OCI-LY1 (cell line): ENCODE data around the gene CHCHD4.

Source experiments
- H2AFZ ChIP-seq: fragments of 200-600 bp; sonication (generic), shearing (Covaris generic); 2 replicates; pipeline ENCODE4 v1.6.0; 2014; ENCODE audit warnings: antibody characterized with exemption, mild to moderate bottlenecking, low read length
- H3F3A ChIP-seq: fragments of 200-600 bp; sonication (generic), shearing (Covaris generic); 2 replicates; pipeline ENCODE4 v1.6.0; 2014; ENCODE audit warnings: mild to moderate bottlenecking, antibody characterized with exemption, low read length, moderate library complexity; ENCODE audit not compliant: insufficient read depth
- H3K27ac ChIP-seq: fragments of 200-600 bp; sonication (generic); 2 replicates; pipeline ENCODE4 v1.5.1; 2014; ENCODE audit warnings: low read length, mixed run types, mild to moderate bottlenecking, low read depth; ENCODE audit not compliant: poor library complexity, severe bottlenecking
- H3K27me3 ChIP-seq: fragments of 200-600 bp; sonication (generic); 2 replicates; pipeline ENCODE4 v1.6.0; 2014; ENCODE audit warnings: antibody characterized with exemption, mild to moderate bottlenecking, low read length, moderate library complexity; ENCODE audit not compliant: insufficient read depth
- H3K36me3 ChIP-seq: fragments of 200-600 bp; sonication (generic); 2 replicates; pipeline ENCODE4 v1.6.1; 2014; ENCODE audit warnings: mild to moderate bottlenecking, antibody characterized with exemption, low read length, moderate library complexity, mixed read lengths; ENCODE audit not compliant: insufficient read depth
- H3K4me1 ChIP-seq: fragments of 200-600 bp; sonication (generic); 2 replicates; pipeline ENCODE4 v1.5.1; 2014; ENCODE audit warnings: mild to moderate bottlenecking, low read length, moderate library complexity; ENCODE audit not compliant: insufficient read depth, severe bottlenecking
- H3K4me2 ChIP-seq: fragments of 200-600 bp; sonication (generic), shearing (Covaris generic); 2 replicates; pipeline ENCODE4 v1.6.1; 2014; ENCODE audit warnings: low read length
- H3K4me3 ChIP-seq: fragments of 200-600 bp; sonication (generic); 2 replicates; pipeline ENCODE4 v1.5.1; 2014; ENCODE audit warnings: low read length, low read depth, mild to moderate bottlenecking, mixed read lengths; ENCODE audit not compliant: poor library complexity, severe bottlenecking
- H3K79me2 ChIP-seq: fragments of 200-600 bp; shearing (Covaris generic); 2 replicates; pipeline ENCODE4 v1.6.1; 2016; ENCODE audit warnings: mixed run types, low read length, mixed read lengths; ENCODE audit not compliant: insufficient read depth
- H3K9ac ChIP-seq: fragments of 200-600 bp; sonication (generic), shearing (Covaris generic); 2 replicates; pipeline ENCODE4 v1.6.1; 2014; ENCODE audit warnings: mild to moderate bottlenecking, low read length, mixed read lengths
- H3K9me2 ChIP-seq: fragments of 200-600 bp; sonication (generic), shearing (Covaris generic); 2 replicates; pipeline ENCODE4 v1.6.1; 2014; ENCODE audit warnings: low read depth, mild to moderate bottlenecking, low read length, mixed read lengths
- H3K9me3 ChIP-seq: fragments of 200-600 bp; shearing (Covaris generic); 2 replicates; pipeline ENCODE4 v1.6.1; 2014; ENCODE audit warnings: low read length, mixed read lengths
- H4K20me1 ChIP-seq: fragments of 200-600 bp; sonication (generic), shearing (Covaris generic); 2 replicates; pipeline ENCODE4 v1.6.0; 2016; ENCODE audit warnings: mild to moderate bottlenecking, low read length; ENCODE audit not compliant: insufficient read depth
- CTCF ChIP-seq: fragments of 200-600 bp; sonication (generic), shearing (Covaris generic); IDR thresholded peaks from 2 replicates; pipeline ENCODE4 v1.5.1; 2017; ENCODE audit warnings: mild to moderate bottlenecking, antibody characterized with exemption, low read length, moderate library complexity, mixed read lengths
- EZH2 ChIP-seq: fragments of 200-600 bp; sonication (generic), shearing (Covaris generic); IDR thresholded peaks from 2 replicates; pipeline ENCODE4 v1.8.0; 2017; ENCODE audit warnings: borderline replicate concordance, mixed run types, mild to moderate bottlenecking, antibody characterized with exemption, low read length, moderate library complexity, mixed read lengths

CHCHD4 gene

GRCh38 chr3:14124615-14125192 lies at the start of gene CHCHD4, which contains the start of gene TMEM43:
CHCHD4 (minus strand) TSS chr3:14124870; CDS start chr3:14124676, 194 bp downstream.
TMEM43 (plus strand) TSS chr3:14125052; CDS start chr3:14125194, 142 bp downstream.
- peaks cover 21% of the 10 kb centered on the region; the same call in 1 of the 2 replicates for H3K79me2 ChIP-seq
- H3K4me1 ChIP-seq = peaks cover 33% of the 10 kb centered on the region
- H3K36me3 ChIP-seq = peaks cover 36% of the 10 kb centered on the region
- no peaks in the 10 kb centered on the region for H3K27me3 ChIP-seq
- no peaks in the 10 kb centered on the region for H3K9me2 ChIP-seq
- H3K9me3 ChIP-seq = no peaks in the 10 kb centered on the region
- peak within 1 kb of the TSS; percentile 92 for H3K4me2 ChIP-seq
- no peaks in the 10 kb centered on the region for H3F3A ChIP-seq
- TF ChIP-seq EZH2 (no peak), CTCF (no peak)
- no peaks in the 10 kb centered on the region for H4K20me1 ChIP-seq
- H3K4me3 ChIP-seq = peak within 1 kb of the TSS; percentile 82
- peak within 1 kb of the TSS; percentile 93 for H3K9ac ChIP-seq
- no peak within 1 kb of the TSS for H2AFZ ChIP-seq
- H3K27ac ChIP-seq = peak within 1 kb of the TSS; percentile 69

- H3K36me3 ChIP-seq = peaks cover 58% of the 10 kb centered on the region
- H3K9me3 ChIP-seq = no peaks in the 10 kb centered on the region
- no peaks in the 10 kb centered on the region for H4K20me1 ChIP-seq
- H3K27ac ChIP-seq = no peak overlapping the region
- H3K9ac ChIP-seq = no peak overlapping the region
- H3K4me1 ChIP-seq = peaks cover 33% of the 10 kb centered on the region
- no peaks in the 10 kb centered on the region for H3K27me3 ChIP-seq
- no peak overlapping the region for H3K4me2 ChIP-seq
- no peaks in the 10 kb centered on the region for H3K9me2 ChIP-seq
- no peak overlapping the region for H3K4me3 ChIP-seq
- peaks cover 18% of the 10 kb centered on the region; the same call in 1 of the 2 replicates for H3K79me2 ChIP-seq
- H3F3A ChIP-seq = no peaks in the 10 kb centered on the region
- no peak for TF ChIP-seq CTCF
- no peak for TF ChIP-seq EZH2
- no peak overlapping the region for H2AFZ ChIP-seq
Measured at GRCh38 chr3:14172496-14172895, 47.8 kb upstream of the CHCHD4 start.

- Histone ChIP-seq H4K20me1 (no peaks in the 10 kb centered on the region), H3K27me3 (no peaks in the 10 kb centered on the region), H3K27ac (no peak overlapping the region), H3K4me3 (no peak overlapping the region), H3K9ac (no peak overlapping the region), H3F3A (no peaks in the 10 kb centered on the region), H3K36me3 (peaks cover 73% of the 10 kb centered on the region), H3K79me2 (0 out of 2 replicates have a peak, but pooled peaks cover 13% of the 10 kb centered on the region), H3K9me3 (no peaks in the 10 kb centered on the region), H3K9me2 (no peaks in the 10 kb centered on the region), H2AFZ (no peak overlapping the region), H3K4me2 (no peak overlapping the region), H3K4me1 (peaks cover 15% of the 10 kb centered on the region)
- TF ChIP-seq EZH2 = no peak
- TF ChIP-seq CTCF = no peak
Measured at GRCh38 chr3:14170531-14171159, 46.0 kb upstream of the CHCHD4 start.
